GM23338 (cell line): ENCODE data around the gene LGR5. TPM values are rescaled to one million over a fixed set of nuclear protein-coding genes. Genes with fewer than 3 reads are reported as not detected.

ENCODE experiments used
- ATAC-seq: fragments of 200-7000 bp; cut with Tn5 transposase; 3 replicates; pipeline ENCODE4 v1.9.1; 2020
- DNase-seq: peaks from one replicate; pipeline ENCODE4 v3.0.0-alpha.2; 2015; ENCODE audit warnings: low spot score
- H2AFZ ChIP-seq: fragments of 200-600 bp; sonication (generic); 2 replicates; pipeline ENCODE4 v1.8.0; 2016; ENCODE audit warnings: antibody characterized with exemption, mild to moderate bottlenecking, moderate library complexity
- H3F3A ChIP-seq: fragments of 200-600 bp; sonication (generic); replicated peaks from 2 replicates; pipeline ENCODE4 v1.8.0; 2017; ENCODE audit warnings: antibody characterized with exemption, mixed run types, low read depth
- H3K27ac ChIP-seq: fragments of 200-600 bp; sonication (generic); 2 replicates; pipeline ENCODE4 v1.6.1; 2016; ENCODE audit warnings: low read depth
- H3K27me3 ChIP-seq: fragments of 200-600 bp; sonication (generic); 2 replicates; pipeline ENCODE4 v1.8.0; 2016; ENCODE audit warnings: mild to moderate bottlenecking, mixed run types, moderate library complexity; ENCODE audit not compliant: insufficient read depth
- H3K36me3 ChIP-seq: fragments of 200-600 bp; sonication (generic); 2 replicates; pipeline ENCODE4 v1.8.0; 2016; ENCODE audit warnings: mild to moderate bottlenecking; ENCODE audit not compliant: insufficient read depth
- H3K4me1 ChIP-seq: fragments of 200-600 bp; sonication (generic); 2 replicates; pipeline ENCODE4 v1.8.0; 2016; ENCODE audit warnings: mild to moderate bottlenecking, moderate library complexity; ENCODE audit not compliant: insufficient read depth
- H3K4me2 ChIP-seq: fragments of 200-600 bp; sonication (generic); 2 replicates; pipeline ENCODE4 v1.7.1; 2017; ENCODE audit warnings: mixed run types
- H3K4me3 ChIP-seq: fragments of 200-600 bp; sonication (generic); 2 replicates; pipeline ENCODE4 v1.6.1; 2016; ENCODE audit warnings: mixed run types
- H3K79me2 ChIP-seq: fragments of 200-600 bp; sonication (generic); replicated peaks from 2 replicates; pipeline ENCODE4 v1.8.0; 2017; ENCODE audit warnings: mild to moderate bottlenecking; ENCODE audit not compliant: insufficient read depth
- H3K9me2 ChIP-seq: fragments of 200-600 bp; sonication (generic); 2 replicates; pipeline ENCODE4 v1.8.0; 2017; ENCODE audit not compliant: insufficient read depth
- H4K20me1 ChIP-seq: fragments of 200-600 bp; sonication (generic); replicated peaks from 2 replicates; pipeline ENCODE4 v1.8.0; 2017; ENCODE audit warnings: mild to moderate bottlenecking; ENCODE audit not compliant: insufficient read depth
- H3K27ac Mint-ChIP-seq: 2 replicates; pipeline ENCODE4 v1.8.0; 2020; ENCODE audit warnings: inconsistent platforms, mild to moderate bottlenecking, moderate library complexity, mixed read lengths
- H3K27me3 Mint-ChIP-seq: 3 replicates; pipeline ENCODE4 v1.8.0; 2022; ENCODE audit warnings: low read depth, mild to moderate bottlenecking, moderate library complexity, mixed read lengths, inconsistent platforms; ENCODE audit not compliant: insufficient read depth, poor library complexity
- H3K36me3 Mint-ChIP-seq: 3 replicates; pipeline ENCODE4 v1.8.0; 2021; ENCODE audit warnings: low read depth, mild to moderate bottlenecking, inconsistent platforms, moderate library complexity, mixed read lengths
- H3K4me1 Mint-ChIP-seq: 3 replicates; pipeline ENCODE4 v1.8.0; 2020; ENCODE audit warnings: mild to moderate bottlenecking, inconsistent platforms, mixed read lengths
- H3K4me3 Mint-ChIP-seq: 3 replicates; pipeline ENCODE4 v1.8.0; 2021; ENCODE audit warnings: moderate library complexity, mild to moderate bottlenecking, inconsistent platforms, mixed read lengths
- H3K9me3 Mint-ChIP-seq: 3 replicates; pipeline ENCODE4 v1.8.0; 2020; ENCODE audit warnings: moderate library complexity, mild to moderate bottlenecking, inconsistent platforms, mixed read lengths
- CREB1 ChIP-seq: fragments of 250-450 bp; sonication (Bioruptor Pico); IDR thresholded peaks from 2 replicates; pipeline ENCODE4 v1.5.0; 2020; ENCODE audit warnings: low read depth, mild to moderate bottlenecking, moderate library complexity
- EZH2 ChIP-seq: fragments of 200-600 bp; sonication (generic); IDR thresholded peaks from one replicate; pipeline ENCODE4 v1.8.0; 2017; ENCODE audit warnings: antibody characterized with exemption, mild to moderate bottlenecking, low read depth; ENCODE audit not compliant: unreplicated experiment
- JUNB ChIP-seq: IDR thresholded peaks from one replicate; pipeline ENCODE4 v1.6.1; 2016; ENCODE audit warnings: antibody characterized with exemption; ENCODE audit not compliant: unreplicated experiment
- NANOG ChIP-seq: IDR thresholded peaks from 2 replicates; pipeline ENCODE4 v1.6.1; 2016; ENCODE audit warnings: antibody characterized with exemption, borderline replicate concordance
- POLR2AphosphoS5 ChIP-seq: IDR thresholded peaks from 2 replicates; pipeline ENCODE4 v1.6.1; 2016; ENCODE audit warnings: antibody characterized with exemption, low read depth
- REST ChIP-seq: IDR thresholded peaks from one replicate; pipeline ENCODE4 v1.6.1; 2018; ENCODE audit warnings: antibody characterized with exemption; ENCODE audit not compliant: unreplicated experiment
- STAT1 ChIP-seq: IDR thresholded peaks from one replicate; pipeline ENCODE4 v1.6.1; 2016; ENCODE audit warnings: antibody characterized with exemption; ENCODE audit not compliant: unreplicated experiment
- ZNF114 ChIP-seq: fragments of 250-450 bp; sonication (Bioruptor Pico); IDR thresholded peaks from 2 replicates; pipeline ENCODE4 v1.5.0; 2020; ENCODE audit warnings: mild to moderate bottlenecking, moderate library complexity
- ZNF331 ChIP-seq: fragments of 250-450 bp; sonication (Bioruptor Pico); IDR thresholded peaks from 2 replicates; pipeline ENCODE4 v1.5.0; 2020; ENCODE audit warnings: low read depth, mild to moderate bottlenecking, moderate library complexity
- polyA plus RNA-seq: library from polyadenylated mRNA; unstranded; fragments of >200 nt; fragmentation: Nextera tagmentation; extraction: Ambion mirVana; gene quantifications from 2 replicates; pipeline ENCODE4 v1.2.1, GENCODE V29; 2016
- total RNA-seq: library from RNA; depleted of rRNA; stranded (reverse); fragments of >200 nt; shearing (Covaris generic); gene quantifications from 2 replicates; pipeline ENCODE4 v1.2.3, GENCODE V29; 2014
- TF ChIP-seq, protein P1 (sequence below): IDR thresholded peaks from 2 replicates; pipeline ENCODE4 v1.6.1; 2016; ENCODE audit warnings: antibody characterized with exemption
- TF ChIP-seq, protein P2 (sequence below), 2 experiments: fragments of 200-600 bp in 1 of 2; sonication (generic) in 1 of 2; conservative IDR thresholded peaks; 2 replicates each; pipeline versions ENCODE4 v1.5.1 to v1.6.1; 2016 to 2017; ENCODE audit warnings: antibody characterized with exemption in 2 of 2, low read depth in 2 of 2, mild to moderate bottlenecking in 2 of 2, moderate library complexity in 1 of 2

The LGR5 gene
- total and polyA plus RNA-seq, 2 experiments from 2014 or later: 0.17 to 0.26 TPM

GRCh38 chr12:71439362-71439612 lies 311 bp upstream of the LGR5 start:
- peak overlapping the region; percentile 97 for H2AFZ ChIP-seq

DNA sequence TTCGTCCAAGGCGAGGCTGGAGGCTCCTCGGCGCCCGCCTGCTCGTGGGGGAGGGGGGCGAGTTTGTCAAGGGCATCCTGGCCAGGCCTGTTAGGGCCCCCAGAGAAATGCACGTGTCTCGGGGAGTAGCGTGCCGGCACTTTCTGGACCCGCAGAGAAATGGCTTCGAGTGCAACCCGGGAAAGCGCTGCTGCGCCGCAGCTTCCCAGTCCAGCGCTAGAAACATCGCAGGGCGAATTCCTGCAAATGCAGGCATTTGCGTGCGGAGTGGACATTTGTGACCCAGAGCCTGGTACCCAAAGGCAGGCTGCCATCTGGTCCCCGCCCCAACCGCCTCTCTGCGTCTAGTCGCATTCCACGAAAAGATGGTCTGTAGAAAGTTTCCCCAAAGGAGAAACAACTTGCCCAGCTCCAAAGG lies 756 bp downstream of the LGR5 start:
- DNase-seq (peak; percentile 49), ATAC-seq (peak; percentile 19)
- Histone ChIP-seq H3F3A (no peaks in the 10 kb centered on the region), H4K20me1 (no peaks in the 10 kb centered on the region), H3K9me2 (no peaks in the 10 kb centered on the region), H3K36me3 (peaks cover 4% of the 10 kb centered on the region; the same call in 1 of the 2 replicates), H3K4me2 (peak overlapping the region; percentile 98), H3K27me3 (peaks cover 81% of the 10 kb centered on the region), H3K4me1 (peaks cover 23% of the 10 kb centered on the region), H3K27ac (no peak overlapping the region), H3K4me3 (peak overlapping the region; percentile 82), H3K79me2 (no peaks in the 10 kb centered on the region), H2AFZ (peak overlapping the region; percentile 97)
- H3K9me3 Mint-ChIP-seq: peaks cover 23% of the 10 kb centered on the region
- H3K36me3 Mint-ChIP-seq: peaks cover 10% of the 10 kb centered on the region
- no peak overlapping the region for H3K27ac Mint-ChIP-seq
- peaks cover 52% of the 10 kb centered on the region for H3K27me3 Mint-ChIP-seq
- H3K4me3 Mint-ChIP-seq: peak overlapping the region; percentile 78
- H3K4me1 Mint-ChIP-seq: peaks cover 15% of the 10 kb centered on the region; the same call in 2 of the 3 replicates
- TF ChIP-seq EZH2: no peak
- no peak for TF ChIP-seq ZNF331 (CRISPR knock-in tag)
- TF ChIP-seq ZNF114: no peak
- TF ChIP-seq, protein P1, sequence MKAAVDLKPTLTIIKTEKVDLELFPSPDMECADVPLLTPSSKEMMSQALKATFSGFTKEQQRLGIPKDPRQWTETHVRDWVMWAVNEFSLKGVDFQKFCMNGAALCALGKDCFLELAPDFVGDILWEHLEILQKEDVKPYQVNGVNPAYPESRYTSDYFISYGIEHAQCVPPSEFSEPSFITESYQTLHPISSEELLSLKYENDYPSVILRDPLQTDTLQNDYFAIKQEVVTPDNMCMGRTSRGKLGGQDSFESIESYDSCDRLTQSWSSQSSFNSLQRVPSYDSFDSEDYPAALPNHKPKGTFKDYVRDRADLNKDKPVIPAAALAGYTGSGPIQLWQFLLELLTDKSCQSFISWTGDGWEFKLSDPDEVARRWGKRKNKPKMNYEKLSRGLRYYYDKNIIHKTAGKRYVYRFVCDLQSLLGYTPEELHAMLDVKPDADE: no peak
- no peak for TF ChIP-seq POLR2AphosphoS5
- TF ChIP-seq REST: no peak
- TF ChIP-seq, protein P2, sequence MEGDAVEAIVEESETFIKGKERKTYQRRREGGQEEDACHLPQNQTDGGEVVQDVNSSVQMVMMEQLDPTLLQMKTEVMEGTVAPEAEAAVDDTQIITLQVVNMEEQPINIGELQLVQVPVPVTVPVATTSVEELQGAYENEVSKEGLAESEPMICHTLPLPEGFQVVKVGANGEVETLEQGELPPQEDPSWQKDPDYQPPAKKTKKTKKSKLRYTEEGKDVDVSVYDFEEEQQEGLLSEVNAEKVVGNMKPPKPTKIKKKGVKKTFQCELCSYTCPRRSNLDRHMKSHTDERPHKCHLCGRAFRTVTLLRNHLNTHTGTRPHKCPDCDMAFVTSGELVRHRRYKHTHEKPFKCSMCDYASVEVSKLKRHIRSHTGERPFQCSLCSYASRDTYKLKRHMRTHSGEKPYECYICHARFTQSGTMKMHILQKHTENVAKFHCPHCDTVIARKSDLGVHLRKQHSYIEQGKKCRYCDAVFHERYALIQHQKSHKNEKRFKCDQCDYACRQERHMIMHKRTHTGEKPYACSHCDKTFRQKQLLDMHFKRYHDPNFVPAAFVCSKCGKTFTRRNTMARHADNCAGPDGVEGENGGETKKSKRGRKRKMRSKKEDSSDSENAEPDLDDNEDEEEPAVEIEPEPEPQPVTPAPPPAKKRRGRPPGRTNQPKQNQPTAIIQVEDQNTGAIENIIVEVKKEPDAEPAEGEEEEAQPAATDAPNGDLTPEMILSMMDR (conservative IDR thresholded peaks at IDR 0.05; ENCODE audit: low read depth in 2 of 2): no peak
- no peak for TF ChIP-seq JUNB
- no peak for TF ChIP-seq NANOG
- no peak for TF ChIP-seq CREB1 (CRISPR knock-in tag)
- no peak for TF ChIP-seq STAT1

More at GRCh38 chr12:71439362-71439612, 311 bp upstream of the LGR5 start:
- Histone ChIP-seq H3K9me2 (0 out of 2 replicates have a peak, but pooled peaks cover under 1% of the 10 kb centered on the region), H3K4me1 (peaks cover 23% of the 10 kb centered on the region), H3K27ac (no peak overlapping the region), H3K36me3 (peaks cover 10% of the 10 kb centered on the region; the same call in 1 of the 2 replicates), H4K20me1 (no peaks in the 10 kb centered on the region), H3K27me3 (peaks cover 81% of the 10 kb centered on the region), H3K79me2 (no peaks in the 10 kb centered on the region), H3K4me2 (peak overlapping the region; percentile 98), H3K4me3 (peak overlapping the region; percentile 82), H3F3A (no peaks in the 10 kb centered on the region)
- peak overlapping the region; percentile 78 for H3K4me3 Mint-ChIP-seq
- no peak for TF ChIP-seq STAT1
- TF ChIP-seq EZH2: peak; percentile 40
- H3K36me3 Mint-ChIP-seq: peaks cover 12% of the 10 kb centered on the region
- peaks cover 31% of the 10 kb centered on the region for H3K9me3 Mint-ChIP-seq
- ATAC-seq (no peak), DNase-seq (no peak)
- no peak overlapping the region for H3K27ac Mint-ChIP-seq
- peaks cover 52% of the 10 kb centered on the region for H3K27me3 Mint-ChIP-seq
- peaks cover 15% of the 10 kb centered on the region; the same call in 2 of the 3 replicates for H3K4me1 Mint-ChIP-seq
